Inflammatory macrophage (primary cell): Measurements from ENCODE around the gene FKBP10.
A peak's percentile ranks its signal among the peaks of the same experiment; 100 is the strongest.

ENCODE experiments used
- DNase-seq, 2 donors: peaks; one replicate each; pipeline ENCODE4 v3.0.0-alpha.2; 2020 to 2022

Gene FKBP10

DNA sequence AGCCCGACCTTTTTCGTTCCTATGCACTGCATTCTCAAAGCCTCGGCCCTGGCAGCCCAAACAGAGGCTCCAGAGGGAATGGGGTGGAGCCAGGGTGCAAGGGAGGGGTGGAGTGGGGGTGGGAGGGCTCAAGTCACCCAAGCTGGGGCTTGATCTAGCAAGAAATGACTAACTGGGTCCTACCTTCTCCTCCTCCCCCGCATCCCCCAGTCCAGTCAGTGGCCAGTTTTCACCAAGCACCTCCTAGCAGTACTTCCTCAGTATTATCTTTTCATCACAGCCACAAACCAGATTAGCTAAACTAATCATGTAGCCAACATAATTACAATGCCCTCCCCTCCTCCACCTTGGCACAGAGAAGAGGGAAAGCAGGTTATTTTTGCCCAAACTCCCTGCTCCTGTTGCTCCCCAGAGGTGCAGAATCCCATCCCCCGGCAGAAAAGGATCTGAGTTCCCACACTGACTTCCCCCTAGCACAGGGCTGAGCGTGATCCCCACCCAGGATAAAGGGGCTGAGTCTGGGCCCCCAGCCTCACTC lies 28.5 kb upstream of the FKBP10 start:
- DNase-seq, result peak; percentile 56 to 74

DNA sequence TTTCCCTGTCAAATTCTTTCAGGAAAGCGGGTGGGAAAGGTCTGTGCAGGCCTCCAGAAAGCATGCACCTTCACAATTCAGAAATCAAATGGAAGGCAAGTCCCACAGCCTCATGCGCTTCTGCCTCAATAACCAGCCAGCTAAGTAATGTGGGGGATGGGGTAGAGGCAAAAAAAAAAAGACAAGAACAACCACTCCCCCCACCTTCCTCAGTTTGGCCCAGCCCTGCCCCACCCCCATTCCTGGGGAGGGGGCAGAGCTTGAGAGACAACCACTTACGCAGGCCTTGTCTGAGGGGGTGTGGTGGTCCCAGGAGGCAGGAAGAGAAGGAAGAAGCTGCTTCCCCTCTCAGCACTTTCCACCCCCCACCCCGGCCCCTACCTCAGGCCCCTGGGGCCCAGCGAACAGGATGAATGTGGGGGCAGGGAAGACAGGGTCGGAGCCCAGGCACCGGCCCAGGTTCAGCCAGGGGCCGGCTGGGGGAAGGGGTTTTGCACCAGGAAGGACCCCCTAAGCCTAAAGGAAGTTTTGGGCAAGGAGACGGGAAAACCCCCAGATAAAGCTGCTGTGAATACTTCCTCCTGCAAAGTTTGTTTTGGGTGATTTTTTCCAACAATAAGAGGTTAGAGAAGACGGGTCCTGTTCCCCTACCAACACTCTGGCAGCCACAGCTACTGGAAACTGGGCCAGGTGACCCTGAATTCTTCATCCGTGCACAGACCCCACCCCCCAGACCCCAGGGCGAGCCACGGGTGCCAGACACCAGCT lies 27.5 kb upstream of the FKBP10 start:
- no peak for DNase-seq

DNA sequence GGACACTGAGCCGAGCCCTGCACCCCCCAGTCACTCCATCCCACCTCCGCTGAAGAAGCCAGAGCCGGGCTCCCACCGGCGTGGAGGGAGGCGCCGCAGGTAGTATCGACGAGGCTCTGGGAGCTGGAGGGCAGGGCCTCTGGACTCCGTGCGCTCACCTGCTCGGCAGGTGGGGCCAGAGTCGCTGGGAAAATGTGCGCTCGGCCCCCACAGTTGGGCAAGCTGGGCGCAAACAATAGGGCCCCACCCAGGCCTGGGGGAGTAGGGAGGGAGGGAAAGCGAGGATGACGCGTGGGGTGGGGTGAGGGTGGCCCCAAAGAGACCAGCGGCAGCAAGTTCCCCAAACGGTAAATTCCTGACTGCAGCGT lies 27.0 kb upstream of the FKBP10 start:
- no peak for DNase-seq

DNA sequence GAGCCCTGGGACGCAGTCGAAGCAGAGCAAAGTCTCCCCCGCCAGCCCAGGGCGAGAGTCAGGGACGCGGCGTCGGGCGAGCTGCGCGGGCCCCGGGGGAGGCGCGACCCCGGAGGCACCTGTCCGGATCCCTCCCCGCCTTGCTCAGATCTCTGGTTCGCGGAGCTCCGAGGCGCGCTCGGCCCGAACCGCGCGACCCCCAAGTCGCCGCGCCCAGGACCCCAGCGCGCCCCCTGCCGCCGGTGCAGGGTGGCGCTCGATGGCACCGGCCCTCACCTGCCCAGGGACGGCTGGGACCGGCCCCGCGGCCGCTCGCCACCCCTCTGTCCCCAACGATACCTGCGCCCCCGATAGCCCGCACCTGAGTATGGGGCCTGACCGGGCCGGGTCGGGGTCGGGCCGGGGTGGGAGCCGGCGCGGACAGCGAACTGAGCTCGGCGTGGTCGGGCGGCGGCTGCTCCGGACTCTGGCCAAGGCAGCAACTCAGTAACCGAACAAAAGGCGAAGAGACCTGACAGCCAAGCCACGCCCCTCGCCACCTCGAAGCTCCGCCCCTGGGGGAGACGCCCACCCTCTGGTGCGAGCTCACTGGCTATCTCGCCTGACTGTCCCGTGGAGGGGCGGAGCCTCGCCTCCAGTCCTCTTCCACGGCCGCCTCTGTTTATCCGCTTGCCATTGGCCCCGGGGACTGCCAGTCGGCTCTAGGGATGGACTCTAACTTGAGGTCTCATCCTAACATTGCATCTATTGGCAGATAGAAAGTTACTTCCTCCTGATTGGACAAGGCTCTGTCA lies 26.4 kb upstream of the FKBP10 start, which contains the start of gene JUP:
JUP (minus strand) TSS at position 485 of the 794 bp plus-strand sequence. CDS start 14,857 bp downstream, outside the sequence.
- DNase-seq, result peak; percentile 99 to 100

DNA sequence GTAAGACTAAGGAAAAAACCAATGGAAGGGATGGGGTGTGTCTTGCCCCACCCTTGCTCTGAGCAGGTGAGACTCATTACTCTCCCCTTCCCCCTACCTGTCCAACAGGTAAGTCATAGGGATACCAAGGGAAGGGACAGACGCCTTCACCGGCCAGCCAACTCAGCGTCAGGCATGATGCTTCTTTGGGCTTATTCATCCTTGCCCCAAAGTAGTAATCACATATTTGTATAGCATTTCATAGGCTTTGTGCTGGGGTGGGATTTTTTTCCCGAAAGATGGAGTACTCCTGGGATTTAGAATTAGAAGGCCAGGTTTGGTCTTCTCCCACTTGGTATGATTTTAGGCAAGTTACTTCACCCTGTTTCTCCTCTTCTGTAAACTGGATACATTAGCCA lies 25.8 kb upstream of the FKBP10 start:
- no peak for DNase-seq

DNA sequence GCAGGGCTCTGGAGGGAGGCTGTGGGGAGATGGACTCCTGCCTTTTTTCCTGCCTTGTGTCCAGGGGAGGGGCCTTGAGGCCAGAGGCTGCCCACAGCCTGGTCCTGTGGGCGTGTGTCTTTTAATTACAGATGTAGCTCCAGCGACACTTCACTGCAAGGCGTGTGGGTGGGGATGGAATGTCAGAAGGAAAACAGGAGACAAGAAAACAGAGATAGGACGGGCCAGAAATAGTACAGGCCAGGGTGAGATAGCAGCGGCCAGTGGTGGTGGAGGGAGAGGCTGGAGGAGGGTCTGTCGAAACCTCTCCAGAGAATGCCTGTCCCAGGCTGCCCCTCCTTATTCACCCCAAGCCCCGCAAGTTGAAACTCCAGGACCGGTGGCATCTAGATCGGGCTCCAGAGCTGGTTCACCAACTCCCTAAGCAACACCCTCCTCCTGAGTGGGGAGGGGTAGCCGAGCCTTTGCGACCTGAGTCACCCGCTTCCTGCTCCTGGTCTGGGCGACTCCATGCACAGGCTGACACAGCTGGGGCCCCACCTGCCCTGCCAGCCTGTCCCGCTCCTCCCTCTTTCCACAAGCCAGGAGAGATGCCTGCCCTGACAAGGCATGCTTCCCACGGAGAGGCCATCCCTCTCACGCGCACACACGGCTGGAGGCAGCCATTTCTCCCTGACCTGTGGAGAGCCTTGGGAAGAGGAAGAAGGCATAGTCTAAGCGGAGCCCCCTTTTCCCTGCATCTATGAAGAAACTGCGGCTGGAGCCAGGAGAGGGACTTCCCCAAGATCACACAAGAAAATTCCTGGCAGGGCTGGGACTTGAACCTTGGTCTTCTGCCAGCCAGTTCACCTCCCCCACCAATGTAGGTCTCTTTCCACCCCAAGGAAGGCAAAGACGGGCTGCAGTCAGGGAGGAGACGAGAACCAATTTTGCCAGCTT lies 19.7 kb upstream of the FKBP10 start:
- DNase-seq, result peak in 1 of 2 donors; percentile 32

DNA sequence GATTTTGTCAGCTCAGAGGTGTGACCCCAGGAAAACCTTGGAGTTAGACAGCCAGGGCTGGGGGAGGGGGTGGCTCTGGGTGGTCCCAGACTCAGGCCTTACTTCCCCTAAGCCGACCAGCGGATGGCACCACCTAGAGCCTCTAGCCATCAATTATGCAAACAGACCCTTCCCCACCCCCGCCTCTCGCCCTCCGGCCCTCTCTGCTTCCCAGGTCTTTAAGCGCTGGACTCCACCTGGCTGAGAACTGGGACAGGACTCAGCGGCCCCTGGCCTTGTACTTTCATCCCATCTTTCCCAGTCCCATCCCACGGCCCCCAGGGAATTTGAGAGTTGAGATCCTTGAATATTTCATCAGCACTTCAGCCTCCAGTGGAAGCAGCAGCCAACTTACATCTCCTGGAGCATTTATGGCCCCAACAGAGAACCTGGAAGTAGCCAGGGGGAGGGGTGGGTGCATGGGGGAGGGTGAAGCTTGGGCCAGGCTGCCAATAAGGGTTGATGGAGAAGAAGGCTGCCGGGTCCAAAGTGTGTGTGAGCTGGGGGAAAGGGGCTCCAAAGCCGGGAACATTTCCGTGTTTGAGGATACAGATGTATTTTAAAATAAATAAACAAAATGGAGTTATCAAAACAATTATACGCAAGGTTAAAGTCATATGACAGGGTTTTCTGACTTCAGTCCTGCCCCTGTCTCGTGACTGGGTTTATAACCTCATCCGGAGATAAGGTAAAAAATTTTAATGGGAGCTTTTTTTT lies 18.8 kb upstream of the FKBP10 start:
- DNase-seq, result no peak

DNA sequence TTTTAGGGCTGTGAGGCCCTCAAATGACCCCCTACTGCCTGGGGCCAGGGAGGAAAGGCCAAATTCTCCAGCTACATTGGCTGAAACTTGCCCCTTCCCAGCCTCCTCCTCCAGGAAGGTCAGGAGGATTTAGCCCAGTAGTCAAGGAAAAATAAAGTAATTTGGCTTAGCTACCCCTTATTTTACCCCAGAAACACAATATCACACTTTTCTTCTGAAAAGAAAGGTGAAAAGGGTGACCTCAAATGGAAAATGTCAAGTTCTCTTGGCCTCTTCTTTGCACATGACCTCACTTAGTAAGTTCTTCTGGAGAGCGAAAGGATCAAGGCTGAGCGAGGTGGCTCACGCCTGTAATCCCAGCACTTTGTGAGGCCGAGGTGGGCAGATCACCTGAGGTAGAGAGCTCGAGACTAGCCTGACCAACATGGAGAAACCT lies 18.2 kb upstream of the FKBP10 start:
- no peak for DNase-seq

DNA sequence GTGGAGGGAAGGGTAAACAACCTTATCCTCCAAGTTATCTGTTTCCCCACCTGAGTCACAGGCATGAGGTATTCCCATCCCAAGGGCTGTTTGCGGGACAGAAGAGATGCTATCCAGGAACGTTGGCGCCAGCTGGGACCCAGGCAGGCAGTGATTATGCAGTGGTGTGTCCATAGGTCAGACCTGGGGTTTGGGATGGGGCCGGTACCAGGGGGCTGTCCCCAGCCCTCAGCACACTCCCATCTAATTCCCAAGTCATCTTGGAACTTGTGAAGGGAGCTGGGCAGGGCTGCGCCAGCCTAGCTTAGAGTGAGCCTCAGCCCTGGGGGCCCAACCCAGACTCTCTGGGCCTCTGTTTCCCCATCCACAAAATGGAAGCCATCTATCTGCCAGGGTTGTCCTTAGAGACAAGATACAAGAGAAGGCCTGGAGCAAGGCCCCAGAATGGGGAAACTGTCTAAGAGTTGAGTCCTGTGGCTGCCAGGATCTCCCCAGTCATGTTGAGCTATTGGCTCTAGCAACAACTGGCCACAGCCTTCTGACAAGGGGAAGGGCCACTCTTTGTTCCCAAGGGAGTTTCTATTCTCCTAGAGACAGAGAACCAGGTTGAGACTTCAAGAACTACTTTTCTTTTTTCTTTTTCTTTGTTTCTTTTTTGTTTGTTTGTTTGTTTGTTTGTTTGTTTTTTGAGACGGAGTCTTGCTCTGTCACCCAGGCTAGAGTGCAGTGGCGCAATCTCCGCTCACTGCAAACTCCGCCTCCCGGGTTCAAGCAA lies 16.5 kb upstream of the FKBP10 start:
- DNase-seq, result peak; percentile 64 to 66

DNA sequence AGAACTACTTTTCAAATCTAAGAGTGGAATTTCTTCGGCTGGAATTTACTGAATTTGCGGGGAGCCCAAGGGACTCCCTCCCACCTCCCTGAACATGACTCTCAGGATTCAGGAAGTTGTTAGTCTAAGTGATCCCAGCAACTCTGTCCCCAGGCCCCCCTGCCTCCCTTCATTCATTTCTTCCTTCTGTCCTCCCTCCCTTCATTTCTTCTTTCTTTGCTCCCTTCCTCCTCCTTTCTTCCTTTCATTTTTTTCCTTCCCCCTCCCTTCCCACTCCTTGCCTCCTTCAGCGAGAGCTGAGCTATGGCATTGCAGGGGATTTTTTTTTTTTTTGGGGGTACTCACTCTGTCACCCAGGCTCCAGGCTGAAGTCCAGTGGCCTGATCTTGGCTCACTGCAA lies 15.4 kb upstream of the FKBP10 start:
- no peak for DNase-seq

DNA sequence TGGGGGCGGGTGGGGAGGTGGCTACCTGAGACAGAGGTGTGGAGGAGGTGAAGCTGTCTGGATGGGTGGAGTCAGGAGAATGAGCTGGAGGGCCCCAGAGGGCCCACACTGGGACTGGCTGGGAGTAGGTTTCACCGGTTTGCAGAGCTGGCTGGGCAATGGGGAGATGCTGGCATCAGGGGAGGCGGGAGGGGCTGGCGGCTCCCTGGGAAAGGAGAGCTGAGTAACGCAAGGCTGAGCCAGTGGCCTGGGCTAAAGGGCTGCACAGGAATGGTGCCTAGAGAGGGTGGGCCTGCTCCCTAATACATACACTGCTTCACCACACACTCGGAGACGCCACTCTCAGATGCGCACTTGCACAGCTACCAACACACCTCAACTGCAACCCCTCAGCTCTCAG lies 13.4 kb upstream of the FKBP10 start:
- DNase-seq, result no peak

DNA sequence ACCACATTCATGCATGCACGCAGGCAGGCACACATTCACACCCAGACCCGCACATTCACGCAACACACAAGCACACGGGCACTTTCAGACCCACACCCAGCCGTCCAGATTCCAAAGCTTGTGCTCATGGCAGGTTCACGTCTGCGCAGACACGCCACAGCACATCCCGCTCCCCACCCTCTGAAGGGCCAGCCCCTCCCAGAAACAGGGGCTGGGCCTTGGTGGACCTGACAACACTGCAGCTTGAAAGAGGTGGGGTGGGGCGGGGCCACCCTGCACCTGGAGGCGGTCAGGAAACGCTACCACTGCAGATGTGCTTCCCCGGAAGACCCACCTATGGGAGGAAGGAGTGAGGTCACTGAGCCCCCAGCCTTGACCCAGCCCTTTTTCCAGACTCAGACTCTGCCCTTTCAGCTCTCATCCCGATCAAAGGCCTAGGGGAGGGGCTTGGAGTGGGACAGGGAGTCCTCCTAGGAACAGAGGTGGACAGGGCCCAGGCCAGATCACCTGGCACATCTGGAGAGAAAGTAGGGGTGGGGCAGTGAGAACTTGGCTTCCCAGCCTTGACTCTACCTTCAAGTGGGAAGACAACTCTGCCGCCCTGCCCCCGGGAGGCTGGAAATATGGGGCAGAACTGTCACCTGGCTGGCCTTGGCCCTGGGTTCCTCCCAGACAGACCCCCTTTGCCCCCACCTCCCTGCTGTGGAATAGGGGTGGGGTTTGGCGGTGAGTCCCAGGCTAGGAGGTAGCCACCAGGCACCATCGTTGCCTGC lies 12.0 kb upstream of the FKBP10 start:
- DNase-seq, result no peak

DNA sequence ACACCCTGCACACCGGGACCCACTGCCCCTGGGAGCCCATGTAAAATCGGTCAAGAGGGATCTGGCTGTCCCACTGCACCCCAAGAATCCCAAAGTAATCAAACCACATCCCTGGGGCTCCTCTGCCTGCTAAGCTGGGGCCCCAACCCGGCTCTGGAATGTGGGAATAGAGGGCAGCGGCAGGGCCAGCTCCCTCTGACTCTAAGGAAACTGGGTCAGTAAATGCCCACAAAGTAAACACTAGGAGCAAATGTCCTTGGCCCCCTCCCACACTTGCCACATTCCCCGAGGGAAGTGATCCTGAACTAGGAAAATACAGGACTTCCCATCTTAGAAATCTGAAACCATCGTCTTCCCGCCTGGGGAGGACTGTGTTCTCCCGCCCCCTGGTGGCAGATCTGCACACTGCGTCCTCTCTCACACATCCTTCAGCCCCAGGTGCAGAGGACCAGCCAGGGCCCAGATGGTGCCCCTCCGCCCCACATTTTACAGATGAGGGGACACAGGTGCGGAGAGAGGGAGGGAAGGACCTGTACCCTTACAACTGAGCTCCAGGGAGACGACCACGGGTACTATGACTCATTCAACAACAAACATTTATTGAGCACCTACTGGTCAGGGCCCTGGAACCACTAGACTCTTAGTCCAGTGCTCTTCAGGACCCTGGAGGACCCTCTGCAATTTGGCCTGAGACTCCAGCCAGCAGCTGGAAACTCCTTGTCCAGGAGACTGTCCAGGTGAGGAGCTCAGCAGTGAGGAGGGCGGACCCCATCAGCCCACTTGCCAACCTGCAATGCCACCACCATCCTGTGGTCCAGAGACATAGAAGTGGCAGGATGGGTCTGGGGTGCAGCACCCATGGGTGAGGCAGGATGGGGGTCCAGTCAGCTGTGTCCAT lies 11.2 kb upstream of the FKBP10 start:
- DNase-seq, result peak; percentile 66 to 70

DNA sequence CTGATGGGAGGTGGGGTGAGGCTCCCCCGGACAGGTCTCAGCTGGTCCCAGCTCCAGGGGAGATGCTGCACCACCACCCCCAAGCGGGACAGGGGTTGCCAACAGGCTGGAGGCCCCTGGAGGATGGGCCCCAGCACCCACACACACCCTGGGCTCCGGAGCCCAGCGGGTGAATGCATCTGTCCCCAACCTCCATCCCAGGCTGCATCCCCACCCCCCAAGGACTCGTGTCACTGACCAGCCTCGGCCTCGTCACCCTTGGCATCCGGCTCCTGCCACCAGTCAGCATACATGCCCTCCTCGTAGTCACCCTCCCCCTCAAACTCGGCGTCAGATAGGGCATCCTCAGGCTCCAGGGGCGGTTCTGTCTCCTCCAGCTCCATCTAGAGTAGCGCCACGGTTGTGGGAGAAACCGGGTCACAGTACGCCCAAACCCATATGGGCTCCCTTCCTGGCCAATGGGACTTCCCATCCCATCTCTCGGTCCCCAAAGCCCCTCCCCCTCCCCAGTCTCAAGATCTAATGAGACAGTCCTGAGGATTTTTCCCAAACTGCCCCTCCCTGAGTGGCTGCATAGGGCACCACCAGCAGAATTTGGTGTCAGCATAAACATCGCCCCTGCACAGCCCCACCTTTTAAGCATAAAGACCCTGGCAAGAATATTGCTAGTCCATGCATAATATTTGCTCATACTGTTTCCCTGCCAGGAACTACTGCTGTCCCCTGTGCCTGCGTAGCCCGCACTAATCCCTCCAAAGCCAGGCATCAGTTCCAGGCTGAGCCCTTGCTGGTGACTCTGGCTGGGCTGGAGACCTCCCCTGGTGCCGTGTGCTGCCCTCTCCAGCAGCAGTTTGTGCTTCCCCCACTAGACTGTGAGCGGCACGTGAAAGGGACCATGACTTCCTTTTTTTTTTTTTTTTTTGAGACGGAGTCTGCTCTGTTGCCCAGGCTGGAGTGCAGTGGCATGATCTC lies 9.5 kb upstream of the FKBP10 start:
- peak; percentile 44 to 55 for DNase-seq

DNA sequence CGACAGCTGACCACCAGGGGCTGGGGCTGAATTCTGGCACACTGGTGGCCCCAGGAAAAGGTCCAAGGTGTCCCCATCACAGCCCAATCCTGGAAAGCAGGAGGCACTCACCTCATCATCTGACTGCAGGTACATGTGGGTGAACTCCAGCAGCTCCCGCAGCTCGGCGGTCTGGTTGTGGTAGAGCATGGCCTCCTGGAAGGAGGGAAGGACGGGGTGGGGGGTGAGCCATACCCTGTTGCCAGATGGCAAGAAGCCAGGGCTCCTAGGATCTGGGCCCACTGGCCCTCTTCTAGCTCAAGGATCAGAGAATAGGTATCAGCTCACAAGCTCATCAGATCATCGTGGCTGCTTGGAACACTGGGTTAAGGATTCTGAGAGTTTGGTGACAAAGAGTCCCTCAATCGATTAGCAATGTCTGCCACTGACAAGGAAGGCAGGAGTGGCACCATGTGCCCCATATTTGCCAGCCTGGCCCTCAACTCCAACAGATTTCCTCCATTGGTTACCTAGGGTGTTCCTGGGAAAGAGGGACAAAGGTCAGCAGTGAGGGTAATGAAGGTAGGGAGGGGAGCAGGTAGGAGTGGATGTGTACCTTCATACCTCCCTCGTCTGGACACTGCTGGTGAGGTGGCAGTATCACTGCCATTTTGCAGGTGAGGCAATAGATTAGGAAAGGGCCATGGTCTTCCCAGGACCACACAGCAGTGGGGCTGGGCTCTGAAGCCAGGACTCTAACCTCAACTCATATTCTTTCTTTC lies 5.9 kb upstream of the FKBP10 start:
- no peak for DNase-seq

DNA sequence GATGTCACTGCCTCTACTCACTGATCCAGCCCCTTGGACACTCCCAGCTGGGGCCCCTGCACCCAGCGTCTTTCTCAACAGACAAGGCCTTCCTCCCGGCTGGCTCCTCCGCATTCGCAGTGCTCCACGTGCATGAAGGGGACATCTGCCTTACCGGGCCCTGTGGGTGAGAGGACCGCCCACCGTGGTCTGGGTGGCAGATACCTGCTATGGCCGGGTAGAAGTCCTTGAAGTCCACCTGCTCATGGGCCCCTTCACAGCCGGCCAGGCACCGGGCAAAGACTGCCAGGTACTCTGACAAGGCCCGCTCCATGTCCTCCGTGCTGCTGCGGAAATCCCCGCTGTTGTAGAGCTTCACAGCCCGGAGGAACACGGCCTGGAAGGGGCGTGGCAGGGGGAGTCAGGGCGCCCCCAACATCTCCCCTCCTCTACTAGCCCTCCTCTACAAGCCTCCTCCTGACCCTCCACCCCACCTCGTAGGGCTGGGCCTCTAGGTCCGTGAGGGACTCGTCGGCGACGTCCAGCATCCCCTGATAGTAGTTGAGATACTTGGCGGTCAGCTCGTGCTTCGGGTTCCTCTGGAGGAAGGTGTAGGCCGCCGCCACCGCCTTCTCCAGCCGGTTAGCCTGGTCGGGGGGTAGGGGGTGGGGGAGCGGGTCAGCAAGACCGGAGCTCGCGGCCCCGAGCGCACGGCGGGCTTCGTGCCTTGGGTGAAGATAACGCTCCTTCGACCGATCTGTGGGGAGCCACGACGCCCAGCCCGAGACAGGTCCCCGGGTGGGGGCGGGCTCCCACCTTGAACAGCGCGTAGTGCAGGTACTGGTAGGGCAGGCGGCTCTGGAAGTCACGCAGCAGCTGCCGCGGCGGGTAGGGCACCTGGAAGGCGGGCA lies 1.9 kb upstream of the FKBP10 start:
- DNase-seq, result no peak
